ENCODE data around the gene FAN1. TPM values are rescaled to one million over a fixed set of nuclear protein-coding genes. Genes with fewer than 3 reads are reported as not detected.

FAN1 gene
- total RNA-seq, 1 donor from 2014 or later: 36.1 TPM

DNA sequence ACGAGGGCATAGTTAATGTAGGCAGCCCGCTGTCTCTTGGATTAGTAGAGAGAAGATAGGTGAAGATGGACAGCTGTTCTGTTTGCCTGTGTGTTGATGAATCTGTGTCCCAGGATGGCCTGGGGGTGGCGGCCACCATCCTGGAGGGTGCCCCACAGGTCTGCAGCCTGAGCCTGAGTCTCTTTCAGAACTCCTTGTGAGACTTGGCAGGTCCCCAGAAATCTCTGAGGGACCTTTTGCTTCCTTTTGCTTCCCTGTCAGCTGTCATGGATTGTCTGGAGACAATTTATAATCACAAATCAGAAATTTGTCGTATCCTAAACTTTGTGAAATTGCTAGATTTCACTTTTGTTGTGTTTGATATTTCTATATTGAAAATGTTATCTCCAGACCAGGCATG, 17.4 kb downstream of the FAN1 start:
- no peak for DNase-seq

DNA sequence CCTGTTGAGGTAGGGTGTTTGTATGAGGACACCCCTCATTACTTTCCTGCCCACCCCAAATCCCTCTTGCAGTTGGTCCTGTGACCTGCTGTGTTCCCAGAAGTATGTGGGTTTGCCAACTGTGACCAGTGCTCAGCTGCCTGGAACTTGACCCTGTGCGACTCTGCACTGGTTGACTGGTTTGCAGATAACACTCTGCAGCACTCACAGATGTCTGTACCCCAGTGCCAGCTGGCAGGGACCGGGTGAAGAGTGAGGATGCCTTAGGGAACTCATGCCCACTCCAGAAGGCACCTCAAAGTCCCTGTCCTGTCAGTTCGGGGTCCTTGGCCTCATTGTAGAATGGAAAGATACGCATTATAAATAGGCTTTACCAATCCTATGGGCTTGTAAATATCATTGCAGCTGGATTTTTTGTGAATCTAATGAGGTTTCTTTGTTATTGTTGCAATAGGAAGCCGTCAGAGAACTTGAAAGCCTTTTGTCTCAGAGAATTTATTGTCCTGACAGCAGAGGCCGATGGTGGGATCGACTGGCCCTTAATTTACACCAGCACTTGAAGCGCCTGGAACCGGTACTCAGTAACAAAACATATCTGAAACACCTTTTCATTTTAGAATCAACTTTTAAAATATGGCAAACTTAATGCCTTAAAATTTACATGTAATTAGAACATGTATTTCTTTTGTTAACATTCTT, 18.2 kb downstream of the FAN1 start:
- peak; percentile 51 for DNase-seq

GRCh38 chr15:30922480-30923311, 19.0 kb downstream of the FAN1 start:
- peak; percentile 56 for DNase-seq

DNA sequence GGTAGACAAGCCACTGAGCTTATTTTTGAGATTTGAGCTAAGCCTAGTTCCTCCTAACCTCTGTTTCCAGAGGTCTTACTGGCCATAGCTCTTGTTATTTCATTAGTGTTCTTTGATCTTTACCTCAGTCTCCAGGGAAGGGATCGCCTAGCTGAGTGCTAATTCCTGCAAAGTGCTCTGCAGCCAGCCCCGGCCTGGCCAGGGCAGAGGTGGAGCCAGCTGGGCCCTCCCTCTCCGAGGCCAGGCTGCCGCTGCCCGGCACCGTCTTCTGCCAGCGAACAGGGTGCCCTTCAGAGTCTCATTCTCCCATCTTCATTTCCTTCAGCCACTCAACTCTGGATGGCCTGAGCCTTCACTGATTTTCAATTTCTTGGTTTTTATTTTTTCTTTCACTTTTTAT, 19.7 kb downstream of the FAN1 start:
- no peak for DNase-seq

DNA sequence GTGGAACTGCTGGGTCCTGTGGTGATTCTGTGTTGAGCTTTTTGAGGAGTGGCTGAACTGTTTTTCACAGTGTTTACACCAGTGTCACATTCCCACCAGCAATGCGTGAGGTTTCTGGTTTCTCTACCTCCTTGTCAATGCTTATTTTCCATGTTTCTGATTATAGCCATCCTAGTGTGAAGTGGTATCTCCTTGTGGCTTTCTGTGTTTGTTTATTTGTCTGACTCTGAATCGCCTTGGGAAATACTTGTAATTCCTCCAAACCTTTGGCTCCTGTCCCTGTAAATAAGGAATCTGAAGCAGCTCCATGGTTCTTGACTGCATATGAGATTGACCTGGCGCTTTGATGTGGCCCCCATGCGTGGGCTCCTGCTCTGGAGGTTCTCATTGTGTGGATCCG, 20.6 kb downstream of the FAN1 start:
- DNase-seq: no peak

- no peak for DNase-seq
Observed at GRCh38 chr15:30925686-30926085, 22.0 kb downstream of the FAN1 start.

DNA sequence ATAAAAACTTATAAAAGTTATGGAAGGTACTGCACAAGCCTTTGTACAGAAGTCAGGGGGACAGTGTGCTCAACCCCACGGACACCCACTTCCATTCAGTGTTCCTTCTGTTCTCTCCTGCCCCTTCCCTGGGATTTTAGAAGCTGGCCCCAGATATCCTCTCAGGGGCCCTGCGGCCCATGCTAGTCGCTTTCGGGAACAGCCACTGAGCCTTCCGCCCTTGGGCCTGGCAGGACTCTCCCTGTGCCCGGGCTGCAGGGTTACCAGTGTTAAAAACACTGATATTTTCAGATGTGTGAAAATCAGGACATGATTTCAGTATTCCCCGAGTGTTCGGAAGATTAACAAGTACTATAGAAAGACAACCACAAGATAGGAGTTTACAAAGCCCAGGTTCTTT, 22.4 kb downstream of the FAN1 start:
- no peak for DNase-seq

DNA sequence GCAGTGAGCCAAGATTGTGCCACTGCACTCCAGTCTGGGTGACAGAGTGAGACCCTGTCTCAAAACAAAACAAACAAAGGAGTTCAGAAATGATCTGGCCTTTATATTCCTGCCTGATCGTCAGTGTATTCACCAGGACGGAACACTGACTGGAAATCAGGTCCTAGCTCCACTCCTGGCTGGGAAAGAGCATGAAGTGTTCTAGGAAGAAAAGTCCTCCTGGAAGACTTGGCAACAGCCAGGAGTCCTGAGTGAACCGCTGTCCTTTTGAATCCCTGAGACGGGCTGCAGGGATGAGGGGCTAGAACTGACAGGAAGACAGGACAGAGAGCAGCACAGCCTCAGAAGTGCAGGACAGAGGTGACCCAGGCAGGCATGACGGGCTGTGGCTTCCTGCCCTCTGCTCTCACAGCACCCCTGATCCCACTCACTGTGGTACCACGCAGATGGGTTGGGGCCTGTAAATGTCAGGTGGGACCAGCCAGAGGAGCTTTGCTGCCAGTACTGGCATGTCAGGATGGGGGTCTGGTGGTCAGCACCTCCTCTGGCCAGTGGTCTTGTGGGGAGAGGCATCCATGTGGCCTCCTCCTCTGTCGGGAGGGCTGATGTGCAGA, 23.5 kb downstream of the FAN1 start:
- no peak for DNase-seq

DNA sequence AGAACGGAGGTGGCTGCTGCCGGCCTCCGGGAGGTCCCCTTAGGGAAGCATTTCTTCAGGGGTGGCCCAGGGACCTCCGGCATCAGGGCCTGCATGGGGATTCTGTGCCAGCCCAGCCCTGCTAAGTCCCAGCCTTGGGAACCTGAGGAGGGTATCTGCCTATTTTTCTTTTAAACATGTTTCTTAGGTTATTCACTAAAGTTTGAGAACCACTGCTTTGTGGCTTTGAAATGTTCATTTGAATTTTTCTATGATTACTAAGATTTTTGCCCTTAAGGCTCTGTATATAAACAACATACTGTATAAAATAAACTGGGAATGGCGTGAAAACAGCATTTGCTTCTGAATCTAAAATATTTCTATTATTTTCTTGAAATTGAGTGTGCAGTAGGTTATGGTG, 24.4 kb downstream of the FAN1 start:
- no peak for DNase-seq

DNA sequence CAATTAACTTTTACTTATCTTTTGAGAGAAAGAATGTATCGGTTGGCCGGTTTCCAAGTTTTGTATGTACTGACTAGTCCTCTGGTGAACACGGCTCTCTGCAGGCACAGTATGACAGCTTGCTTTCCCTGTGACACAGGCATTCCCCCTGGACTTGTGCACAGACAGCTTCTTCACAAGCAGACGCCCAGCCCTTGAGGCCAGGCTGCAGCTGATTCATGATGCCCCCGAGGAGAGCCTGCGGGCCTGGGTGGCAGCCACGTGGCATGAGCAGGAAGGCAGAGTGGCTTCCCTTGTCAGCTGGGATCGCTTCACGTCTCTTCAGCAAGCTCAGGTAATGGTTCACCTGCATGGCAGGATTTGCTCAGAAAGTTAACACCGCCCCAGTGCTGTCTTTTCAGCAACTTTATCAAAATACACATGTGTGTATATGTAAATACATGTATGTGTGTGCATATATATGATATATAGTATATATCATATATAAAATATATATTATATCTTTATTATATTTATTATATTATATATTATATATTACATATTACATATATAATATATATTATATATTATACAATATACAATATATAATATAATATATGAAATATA, 25.5 kb downstream of the FAN1 start:
- DNase-seq: no peak

DNA sequence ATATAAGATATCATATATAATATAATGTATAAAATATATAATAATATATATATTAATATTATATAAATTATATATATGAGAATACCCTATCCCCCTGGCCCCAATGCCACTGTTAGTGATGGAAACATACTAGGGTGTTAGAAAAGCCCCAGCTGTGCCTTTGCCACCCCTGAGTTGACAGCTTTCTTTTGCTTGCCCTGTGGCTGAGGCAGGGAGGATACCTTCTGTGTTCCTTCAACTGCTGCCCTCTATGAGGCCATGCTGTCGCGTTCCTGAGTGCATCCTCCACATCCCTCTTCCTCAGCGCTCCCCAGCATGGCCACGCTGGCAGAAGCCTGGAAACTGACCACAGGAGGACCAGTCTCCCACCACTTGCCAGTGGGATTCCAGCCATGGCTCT, 26.3 kb downstream of the FAN1 start:
- DNase-seq: no peak

DNA sequence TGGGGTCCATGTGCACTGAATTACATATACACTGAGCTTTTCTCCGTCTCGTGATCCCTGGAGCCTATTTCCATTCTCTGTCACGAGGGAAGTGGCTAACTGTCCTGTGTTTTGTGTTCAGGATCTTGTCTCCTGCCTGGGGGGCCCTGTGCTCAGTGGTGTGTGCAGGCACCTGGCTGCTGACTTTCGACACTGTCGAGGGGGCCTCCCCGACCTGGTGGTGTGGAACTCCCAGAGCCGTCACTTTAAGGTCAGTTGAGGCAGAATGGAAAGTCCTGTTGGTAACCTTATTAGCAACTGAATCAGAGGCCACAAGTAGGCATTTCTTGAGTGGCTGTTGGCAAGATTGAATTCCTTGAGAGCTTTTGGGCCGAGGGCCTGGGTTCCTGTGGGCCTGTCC, 26.7 kb downstream of the FAN1 start:
- no peak for DNase-seq

- DNase-seq: no peak
Observed at GRCh38 chr15:30933293-30933692, 29.6 kb downstream of the FAN1 start.

GRCh38 chr15:30939161-30939560, 35.4 kb downstream of the FAN1 start:
- no peak for DNase-seq

DNA sequence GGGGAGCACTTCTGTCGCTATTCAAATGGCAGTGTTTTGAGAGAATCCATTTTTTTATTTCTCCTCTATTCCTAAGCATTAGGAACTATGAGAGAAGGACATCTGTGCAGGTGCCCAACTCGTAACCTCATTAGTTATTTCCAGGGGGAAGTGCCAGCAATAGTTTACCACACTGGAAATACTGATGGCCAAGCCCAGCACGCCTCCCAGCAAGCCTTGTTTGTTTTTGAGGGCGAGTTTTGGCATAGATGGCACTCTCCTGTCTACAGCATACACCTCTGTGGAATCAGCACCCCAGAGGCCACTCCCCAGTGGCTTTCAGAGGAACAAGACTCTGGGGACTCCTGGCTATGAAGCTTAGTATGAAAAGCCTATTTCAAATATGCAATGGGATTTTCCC, 36.6 kb downstream of the FAN1 start:
- no peak for DNase-seq

DNA sequence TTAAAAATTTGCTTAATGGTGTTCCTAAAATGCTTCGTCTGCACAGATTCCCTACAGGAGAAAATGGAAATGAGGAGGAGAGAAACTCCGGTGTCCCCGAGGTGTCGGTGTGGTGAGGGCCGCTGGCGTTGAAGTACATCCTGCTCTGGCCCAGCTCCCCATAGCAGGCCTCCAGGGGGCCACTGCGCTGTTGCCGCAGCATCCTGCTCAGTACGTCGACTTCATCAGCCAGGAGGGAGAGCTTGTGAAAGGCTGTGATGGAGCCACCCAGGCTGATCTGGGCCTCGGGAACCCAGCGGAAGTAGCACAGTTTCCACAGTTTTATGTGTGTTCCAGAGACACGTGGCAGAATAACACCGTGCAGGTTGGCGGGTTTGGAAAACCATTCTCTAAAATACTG, 37.8 kb downstream of the FAN1 start:
- DNase-seq: no peak

DNA sequence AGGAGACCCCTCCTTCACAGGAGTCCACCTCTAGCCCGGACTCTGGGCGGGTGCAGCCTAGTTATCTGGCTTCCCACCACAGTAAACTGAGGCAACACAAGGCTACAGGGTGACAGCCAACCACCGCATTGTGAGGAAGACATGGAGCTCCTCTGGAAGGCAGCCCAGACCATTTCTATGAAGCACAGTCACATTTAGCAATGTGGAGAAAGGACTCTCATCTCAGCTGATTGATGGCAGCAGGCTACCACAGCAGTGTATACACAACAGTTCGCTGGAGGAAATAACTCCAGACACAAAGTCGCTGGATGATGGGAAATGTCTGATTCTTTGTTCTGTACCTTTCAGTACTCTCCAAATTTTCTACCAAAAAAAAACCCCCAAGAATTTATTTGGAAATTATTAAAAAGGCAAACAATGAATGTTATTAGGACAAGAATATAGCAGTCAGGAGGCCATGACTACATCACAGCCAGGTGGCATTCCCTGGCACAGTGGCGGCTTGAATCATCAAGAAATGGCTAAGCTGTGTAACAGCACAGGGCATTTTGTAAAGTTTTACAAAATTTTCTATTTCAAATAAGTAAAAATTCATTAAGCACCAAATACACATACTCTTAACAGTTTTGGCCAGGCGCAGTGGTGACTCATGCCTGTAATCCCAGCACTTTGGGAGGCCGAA, 40.1 kb downstream of the FAN1 start:
- no peak for DNase-seq

DNA sequence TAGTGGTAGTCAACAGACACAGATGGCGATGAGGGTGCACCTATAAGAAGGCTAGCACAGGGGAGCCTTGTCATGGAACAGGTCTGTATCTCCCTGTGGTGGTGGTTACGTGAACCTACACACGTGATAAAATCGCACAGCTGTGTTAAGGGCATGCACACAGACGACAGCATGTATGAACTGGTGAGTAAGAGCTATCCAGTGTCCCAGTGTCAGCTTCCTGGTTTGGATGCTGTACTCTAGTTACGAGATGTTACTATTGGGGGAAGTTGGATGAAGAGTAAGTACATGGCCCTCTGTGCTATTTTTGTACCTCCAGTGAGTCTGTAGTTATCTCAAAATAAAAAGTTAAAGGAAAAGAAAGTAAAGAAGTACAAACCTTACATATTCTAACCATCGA, 49.5 kb downstream of the FAN1 start:
- DNase-seq: no peak

GRCh38 chr15:30953731-30954378, 50.1 kb downstream of the FAN1 start:
- no peak for DNase-seq

- no peak for DNase-seq
Observed at GRCh38 chr15:30954674-30955073, 51.0 kb downstream of the FAN1 start.

- DNase-seq: no peak
Observed at GRCh38 chr15:30956216-30957124, 52.8 kb downstream of the FAN1 start.

Measured in tongue (tissue), 2 donors.